GM12892 (cell line): ENCODE measurements around the gene ANKRD33.

ENCODE experiments used
- POLR2A ChIP-seq: IDR thresholded peaks from 2 replicates; pipeline ENCODE4 v1.6.1; 2011; ENCODE audit warnings: low read depth, low read length, control low read depth
- TAF1 ChIP-seq: IDR thresholded peaks from 2 replicates; pipeline ENCODE4 v1.6.1; 2011; ENCODE audit warnings: low read depth, mild to moderate bottlenecking, control low read depth, low read length, borderline replicate concordance

DNA sequence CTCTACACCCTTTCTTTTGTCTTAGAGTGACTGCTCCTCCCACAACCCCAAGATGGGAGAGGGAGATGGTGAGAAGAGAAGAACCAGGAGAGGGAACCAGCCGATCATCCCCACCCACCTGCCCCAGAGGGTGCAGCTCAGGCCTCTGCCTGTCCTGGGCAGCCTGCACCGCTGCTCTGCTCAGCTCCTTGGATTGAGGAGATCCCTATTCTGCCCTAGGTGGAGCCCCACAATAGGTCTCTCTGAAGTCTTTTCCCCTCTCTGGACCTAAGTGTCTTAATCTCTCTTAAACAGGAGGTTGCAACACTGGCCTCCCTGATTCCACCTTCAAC is 2.2 kb downstream of the ANKRD33 start:
- TF ChIP-seq POLR2A (no peak), TAF1 (no peak)
